Measurements from ENCODE around the gene EIF2AK2.

Gene EIF2AK2

GRCh38 chr2:37100054-37100453 is 56.7 kb downstream of the EIF2AK2 start:
- no peak for DNase-seq (ENCODE audit: low spot score)

GRCh38 chr2:37098416-37099118 is 58.2 kb downstream of the EIF2AK2 start:
- no peak for DNase-seq (ENCODE audit: low spot score)

GRCh38 chr2:37096568-37096967 is 60.2 kb downstream of the EIF2AK2 start:
- no peak for DNase-seq (ENCODE audit: low spot score)

GRCh38 chr2:37091873-37092272 is 64.9 kb downstream of the EIF2AK2 start:
- DNase-seq (ENCODE audit: low spot score) = no peak

- no peak for DNase-seq (ENCODE audit: low spot score)
These were observed 66.7 kb downstream of the EIF2AK2 start for GRCh38 chr2:37090019-37090477.

- no peak for DNase-seq (ENCODE audit: low spot score)
These were observed 71.0 kb downstream of the EIF2AK2 start for GRCh38 chr2:37085731-37086147.

- DNase-seq (ENCODE audit: low spot score) = no peak
These were observed 72.0 kb downstream of the EIF2AK2 start for GRCh38 chr2:37084797-37085196.

GRCh38 chr2:37083873-37084794 is 72.6 kb downstream of the EIF2AK2 start, which contains the start of the genes GPATCH11 and HEATR5B:
Gene GPATCH11, plus strand, starts transcription at chr2:37084518. Its CDS starts 3,864 bp downstream, at chr2:37088382.
Gene HEATR5B, minus strand, starts transcription at chr2:37084372. Its CDS starts 958 bp downstream, at chr2:37083414.
- DNase-seq (ENCODE audit: low spot score) = peak; percentile 96

GRCh38 chr2:37080689-37081088 is 76.1 kb downstream of the EIF2AK2 start:
- DNase-seq (ENCODE audit: low spot score) = peak; percentile 21

- DNase-seq (ENCODE audit: low spot score) = no peak
These were observed 76.5 kb downstream of the EIF2AK2 start for GRCh38 chr2:37080266-37080665.

GRCh38 chr2:37070931-37071330 is 85.8 kb downstream of the EIF2AK2 start:
- no peak for DNase-seq (ENCODE audit: low spot score)

GRCh38 chr2:37068686-37069085 is 88.1 kb downstream of the EIF2AK2 start:
- peak; percentile 63 for DNase-seq (ENCODE audit: low spot score)

- DNase-seq (ENCODE audit: low spot score) = no peak
These were observed 95.0 kb downstream of the EIF2AK2 start for GRCh38 chr2:37061776-37062175.

GRCh38 chr2:37061013-37061711 is 95.6 kb downstream of the EIF2AK2 start:
- no peak for DNase-seq (ENCODE audit: low spot score)

- no peak for DNase-seq (ENCODE audit: low spot score)
These were observed 96.3 kb downstream of the EIF2AK2 start for GRCh38 chr2:37060446-37060845.

GRCh38 chr2:37059841-37060240 is 96.9 kb downstream of the EIF2AK2 start:
- DNase-seq (ENCODE audit: low spot score) = no peak

- no peak for DNase-seq (ENCODE audit: low spot score)
These were observed 104.0 kb downstream of the EIF2AK2 start for GRCh38 chr2:37052600-37053332.
